Gastroesophageal sphincter (tissue), 4 donors: ENCODE data around the gene BANP. TPM values are rescaled to one million over a fixed set of nuclear protein-coding genes. Genes with fewer than 3 reads are reported as not detected.
"Not testable (repeated sequence)": the region's sequence is repeated elsewhere in the genome, so short reads cannot be mapped to it uniquely, and the experiment has no call there.

Source experiments
- ATAC-seq: fragments of 150-250 bp; one replicate; pipeline ENCODE4 v1.9.1; 2016; ENCODE audit warnings: mild to moderate bottlenecking, moderate library complexity
- H3K27ac ChIP-seq, 4 donors: fragments of 200-600 bp; sonication (generic) in 3 of 4; 1 replicate in 3 of 4; 2 replicates in 1 of 4; pipeline ENCODE4 v1.5.1; 2016 to 2019
- H3K27me3 ChIP-seq: fragments of 200-600 bp; sonication (generic); one replicate; pipeline ENCODE4 v1.5.1; 2019
- H3K36me3 ChIP-seq, 2 donors: fragments of 200-600 bp; sonication (generic); one replicate each; pipeline ENCODE4 v1.5.1; 2019; ENCODE audit warnings: control low read depth in 1 of 2
- H3K4me1 ChIP-seq, 3 donors: fragments of 200-600 bp; sonication (generic); 1 replicate in 2 of 3; 2 replicates in 1 of 3; pipeline ENCODE4 v1.5.1; 2016 to 2019; ENCODE audit warnings: control low read depth in 2 of 3
- H3K4me3 ChIP-seq, 2 donors: fragments of 200-600 bp; sonication (generic); one replicate each; pipeline ENCODE4 v1.5.1; 2019; ENCODE audit warnings: mild to moderate bottlenecking in 1 of 2, moderate library complexity in 1 of 2
- H3K9me3 ChIP-seq, 3 donors: fragments of 200-600 bp; sonication (generic); one replicate each; pipeline ENCODE4 v1.5.1; 2017 to 2019; ENCODE audit warnings: control low read depth in 2 of 3
- EP300 ChIP-seq: sonication (generic); formaldehyde crosslinking; IDR thresholded peaks from one replicate; pipeline ENCODE4 v1.6.1; 2017; ENCODE audit warnings: antibody characterized with exemption, mild to moderate bottlenecking
- POLR2A ChIP-seq, 2 donors: fragments of 450-650 bp; IDR thresholded peaks; one replicate each; pipeline ENCODE4 v1.6.1; 2017; ENCODE audit warnings: antibody characterized with exemption in 2 of 2, mild to moderate bottlenecking in 2 of 2, moderate library complexity in 1 of 2
- POLR2AphosphoS5 ChIP-seq: sonication (generic); formaldehyde crosslinking; IDR thresholded peaks from one replicate; pipeline ENCODE4 v1.6.1; 2017; ENCODE audit warnings: antibody characterized with exemption
- WGBS, 2 donors: methylation state at CpG; one replicate each; pipeline ENCODE4 v1.1.5; 2018; ENCODE audit warnings: low coverage in 1 of 2; 5-methylcytosine and 5-hydroxymethylcytosine counted together
- total RNA-seq, 4 donors: library from RNA; depleted of rRNA; stranded (reverse); fragments of >200 nt; gene quantifications; one replicate each; pipeline ENCODE4 v1.1.0, GENCODE V29; 2016
- TF ChIP-seq, protein P1 (sequence below), 4 experiments: fragments of 200-600 bp in 2 of 4; fragments of 450-650 bp in 2 of 4; sonication (generic) in 1 of 4; IDR thresholded peaks; one replicate each; pipeline ENCODE4 v1.5.1; 2017 to 2019; ENCODE audit warnings: antibody characterized with exemption in 4 of 4, mild to moderate bottlenecking in 2 of 4, moderate library complexity in 2 of 4

Gene BANP
- total RNA-seq = 10 to 100 TPM; 17.1 to 33.1 (median 24.2) TPM

GRCh38 chr16:87950765-87951551 lies at the start of gene BANP:
Gene BANP, plus strand, starts transcription at chr16:87951434. Its CDS starts 23,682 bp downstream, at chr16:87975116.
- TF ChIP-seq POLR2AphosphoS5 (peak; percentile 82), EP300 (no peak), POLR2A (IDR thresholded peaks at IDR 0.05) (peak; percentile 59 to 77)
- TF ChIP-seq, protein P1, sequence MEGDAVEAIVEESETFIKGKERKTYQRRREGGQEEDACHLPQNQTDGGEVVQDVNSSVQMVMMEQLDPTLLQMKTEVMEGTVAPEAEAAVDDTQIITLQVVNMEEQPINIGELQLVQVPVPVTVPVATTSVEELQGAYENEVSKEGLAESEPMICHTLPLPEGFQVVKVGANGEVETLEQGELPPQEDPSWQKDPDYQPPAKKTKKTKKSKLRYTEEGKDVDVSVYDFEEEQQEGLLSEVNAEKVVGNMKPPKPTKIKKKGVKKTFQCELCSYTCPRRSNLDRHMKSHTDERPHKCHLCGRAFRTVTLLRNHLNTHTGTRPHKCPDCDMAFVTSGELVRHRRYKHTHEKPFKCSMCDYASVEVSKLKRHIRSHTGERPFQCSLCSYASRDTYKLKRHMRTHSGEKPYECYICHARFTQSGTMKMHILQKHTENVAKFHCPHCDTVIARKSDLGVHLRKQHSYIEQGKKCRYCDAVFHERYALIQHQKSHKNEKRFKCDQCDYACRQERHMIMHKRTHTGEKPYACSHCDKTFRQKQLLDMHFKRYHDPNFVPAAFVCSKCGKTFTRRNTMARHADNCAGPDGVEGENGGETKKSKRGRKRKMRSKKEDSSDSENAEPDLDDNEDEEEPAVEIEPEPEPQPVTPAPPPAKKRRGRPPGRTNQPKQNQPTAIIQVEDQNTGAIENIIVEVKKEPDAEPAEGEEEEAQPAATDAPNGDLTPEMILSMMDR (IDR thresholded peaks at IDR 0.05) = peak in 3 of 4 experiments; percentile 34 to 64 (median 37)
- H3K9me3 ChIP-seq = no peaks in the 10 kb centered on the region
- peaks cover 0 to 17% of the 10 kb centered on the region in 2 donors for H3K36me3 ChIP-seq
- H3K4me3 ChIP-seq = peak within 1 kb of the TSS; percentile 97 to 100
- no peaks in the 10 kb centered on the region for H3K27me3 ChIP-seq
- peak within 1 kb of the TSS; percentile 95 to 99 (median 98) for H3K27ac ChIP-seq
- peak; percentile 97 for ATAC-seq
- peaks cover 0 to 48% (median 9%) of the 10 kb centered on the region in 3 donors for H3K4me1 ChIP-seq
- WGBS, 2 donors = 0 to 4% methylated on average over 4 to 11 of the region's 73 CpGs

GRCh38 chr16:87904963-87905362 lies 46.3 kb upstream of the BANP start:
- H3K27me3 ChIP-seq = peaks cover 19% of the 10 kb centered on the region
- whole genome bisulfite sequencing, 2 donors = 80 to 85% methylated on average over 1 to 3 of the region's 5 CpGs

DNA sequence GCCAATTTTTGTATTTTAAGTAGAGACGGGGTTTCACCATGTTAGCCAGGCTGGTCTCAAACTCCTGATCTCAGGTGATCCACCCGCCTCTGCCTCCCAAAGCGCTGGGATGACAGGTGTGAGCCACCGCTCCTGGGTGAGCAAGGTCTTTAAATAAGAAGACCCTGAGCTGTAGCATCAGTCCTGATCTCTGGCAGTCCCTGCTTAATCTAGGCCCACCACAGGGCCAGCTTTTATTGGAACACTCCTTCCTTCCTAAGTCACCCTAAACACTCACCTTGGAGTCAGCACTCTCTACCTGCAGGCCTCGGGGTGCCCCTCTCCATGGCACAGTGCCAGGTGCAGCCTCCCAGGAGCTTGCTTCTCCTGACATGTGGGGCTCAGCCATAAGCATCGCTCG lies 45.7 kb upstream of the BANP start:
- WGBS, 2 donors = 100% methylated on average over 1 of the region's 7 CpGs
- not testable (repeated sequence) for H3K9me3 ChIP-seq, H3K27ac ChIP-seq, H3K36me3 ChIP-seq, H3K4me1 ChIP-seq, H3K4me3 ChIP-seq, ATAC-seq
- H3K27me3 ChIP-seq = peaks cover 14% of the 10 kb centered on the region

More at GRCh38 chr16:87904963-87905362, 46.3 kb upstream of the BANP start:
- ATAC-seq, H3K27ac ChIP-seq, H3K4me3 ChIP-seq, H3K36me3 ChIP-seq, H3K4me1 ChIP-seq, H3K9me3 ChIP-seq: not testable (repeated sequence)

DNA sequence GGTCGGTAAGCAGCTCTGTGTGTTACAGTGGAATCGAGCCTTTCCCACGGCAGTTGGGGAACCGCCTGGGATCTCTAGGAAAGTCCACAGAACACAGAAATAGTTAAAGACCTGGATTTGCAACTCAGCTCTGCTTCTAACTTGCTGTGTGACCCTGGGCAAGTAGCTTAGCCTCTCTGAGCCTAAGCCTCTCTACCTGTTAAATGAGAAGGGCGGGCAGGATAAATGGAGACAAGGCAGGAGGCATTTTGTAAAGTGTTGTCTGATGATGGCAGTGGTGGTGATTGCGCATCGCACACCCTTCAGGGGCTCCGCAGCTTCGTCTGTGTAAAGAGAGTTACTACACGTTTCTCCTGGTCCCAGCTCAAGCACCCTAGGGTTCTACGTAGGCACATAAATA lies 43.1 kb upstream of the BANP start:
- Histone ChIP-seq H3K27me3 (peaks cover 14% of the 10 kb centered on the region), H3K4me1 (peaks cover 0 to 23% (median 0%) of the 10 kb centered on the region in 3 donors)
- not testable (repeated sequence) for H3K4me3 ChIP-seq, H3K36me3 ChIP-seq, ATAC-seq, H3K27ac ChIP-seq, H3K9me3 ChIP-seq
- WGBS, 2 donors = 74 to 92% methylated on average over 5 of the region's 11 CpGs

GRCh38 chr16:87909203-87909935 lies 41.9 kb upstream of the BANP start:
- WGBS, 2 donors = 46 to 57% methylated on average over 6 to 9 of the region's 36 CpGs
- H3K27me3 ChIP-seq = peaks cover 25% of the 10 kb centered on the region
- H3K9me3 ChIP-seq, H3K36me3 ChIP-seq, H3K4me3 ChIP-seq, H3K27ac ChIP-seq: not testable (repeated sequence)
- peak; percentile 45 for ATAC-seq
- H3K4me1 ChIP-seq = peaks cover 0 to 23% (median 0%) of the 10 kb centered on the region in 3 donors
- TF ChIP-seq, protein P1 (IDR thresholded peaks at IDR 0.05) = peak in 3 of 4 experiments; percentile 85 to 95 (median 91)

DNA sequence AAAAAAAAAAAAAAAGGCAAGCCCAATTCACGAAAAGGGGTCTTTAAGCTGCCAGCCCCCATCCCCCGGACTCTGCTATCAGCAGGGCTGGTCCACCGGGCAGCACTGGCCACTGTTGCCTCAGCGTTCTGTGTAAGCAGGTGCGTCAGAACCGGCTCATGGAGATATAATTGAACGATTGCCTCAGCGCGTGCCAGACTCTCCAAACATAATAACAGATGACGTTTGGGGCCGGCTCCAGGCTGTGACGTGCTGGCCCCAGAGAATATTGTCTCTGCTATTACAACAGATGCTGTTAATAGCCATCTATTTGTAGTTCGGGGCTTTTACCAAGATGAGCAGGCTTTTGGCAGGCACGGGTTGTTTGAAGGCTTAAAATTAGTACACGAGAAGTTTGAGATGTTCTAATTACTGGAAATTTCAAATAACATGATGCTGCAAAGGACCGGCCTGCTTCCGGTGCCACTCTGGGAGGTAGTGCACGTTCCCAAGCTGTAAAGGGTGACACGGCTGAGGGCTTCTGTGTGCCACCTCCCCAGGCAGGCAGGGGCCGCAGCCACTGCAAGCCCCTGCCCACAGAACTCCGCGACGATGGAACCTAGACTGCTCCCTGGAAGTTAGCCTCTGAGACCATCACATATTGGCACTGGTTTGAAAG lies 40.0 kb upstream of the BANP start:
- Histone ChIP-seq H3K27me3 (peaks cover 31% of the 10 kb centered on the region), H3K4me1 (peaks cover 0 to 23% (median 0%) of the 10 kb centered on the region in 3 donors), H3K27ac (peak overlapping the region in 2 of 4 donors; percentile 71)
- TF ChIP-seq POLR2AphosphoS5 = peak; percentile 54
- ATAC-seq = peak; percentile 96
- not testable (repeated sequence) for H3K4me3 ChIP-seq, H3K36me3 ChIP-seq, H3K9me3 ChIP-seq
- 38 to 54% methylated on average over 10 to 15 of the region's 23 CpGs for WGBS, 2 donors

DNA sequence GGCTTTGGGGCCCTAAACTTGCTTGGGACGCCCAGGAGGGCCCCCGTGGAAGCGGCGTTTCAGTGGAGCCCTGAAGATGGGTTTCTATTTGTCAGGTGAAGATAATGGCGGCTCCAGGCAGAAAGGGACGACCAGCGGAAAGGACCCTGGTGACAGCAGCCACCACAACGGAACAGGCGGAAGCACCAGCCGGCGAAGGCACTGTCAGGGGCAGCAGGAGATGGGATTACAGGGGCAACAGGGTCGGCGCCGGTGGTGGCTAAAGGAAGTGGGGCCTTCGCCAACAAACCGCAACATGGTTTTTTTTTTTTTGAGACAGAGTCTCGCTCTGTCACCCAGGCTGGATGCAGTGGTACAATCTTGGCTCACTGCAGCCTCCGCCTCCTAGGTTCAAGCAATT lies 38.5 kb upstream of the BANP start:
- H3K36me3 ChIP-seq, H3K27ac ChIP-seq, H3K4me3 ChIP-seq, ATAC-seq, H3K9me3 ChIP-seq: not testable (repeated sequence)
- Histone ChIP-seq H3K4me1 (peaks cover 0 to 23% (median 0%) of the 10 kb centered on the region in 3 donors), H3K27me3 (peaks cover 31% of the 10 kb centered on the region)
- 80 to 83% methylated on average over 13 to 15 of the region's 18 CpGs for WGBS, 2 donors

DNA sequence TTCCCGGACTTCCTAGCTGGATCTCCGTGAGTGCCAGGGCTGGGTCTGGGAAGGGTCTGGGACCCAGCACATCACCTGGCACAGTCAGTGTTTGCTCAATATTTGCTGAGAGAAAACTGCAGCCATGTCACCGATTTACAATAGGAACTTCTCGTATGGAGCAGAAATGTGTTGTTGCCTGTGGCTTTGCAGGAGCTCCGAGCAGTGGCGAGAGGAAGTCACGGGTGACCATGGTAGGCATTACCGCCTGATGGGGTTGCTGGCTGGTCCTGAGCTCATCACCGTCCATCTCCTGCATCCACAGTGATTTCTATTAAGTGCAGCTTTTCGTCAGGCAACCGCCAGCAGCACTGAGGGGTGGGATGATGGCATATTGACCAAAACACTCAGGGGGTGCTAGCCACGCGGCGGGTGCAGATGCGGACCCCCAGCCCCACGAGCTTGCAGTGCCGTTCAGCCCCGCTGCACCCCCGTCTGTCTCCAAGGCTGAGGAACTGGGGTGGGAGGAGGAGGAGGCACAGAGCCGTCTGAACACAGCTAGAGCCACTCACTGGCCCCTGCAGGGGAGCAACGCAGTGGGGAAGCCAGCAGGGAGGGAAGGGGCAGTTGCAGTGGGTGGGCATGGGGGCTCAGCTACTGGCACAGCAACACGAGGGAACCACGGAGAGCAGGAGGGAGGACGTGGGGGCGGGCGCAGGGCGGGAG lies 37.1 kb upstream of the BANP start:
- not testable (repeated sequence) for H3K9me3 ChIP-seq, H3K4me3 ChIP-seq, H3K27ac ChIP-seq, ATAC-seq, H3K36me3 ChIP-seq
- peaks cover 31% of the 10 kb centered on the region for H3K27me3 ChIP-seq
- 77 to 86% methylated on average over 2 to 3 of the region's 27 CpGs for WGBS, 2 donors
- peaks cover 0 to 34% (median 0%) of the 10 kb centered on the region in 3 donors for H3K4me1 ChIP-seq
